Stomach smooth muscle (tissue), 2 donors: ENCODE results near the gene PRICKLE2.

Experiments used
- H3K27ac ChIP-seq: one replicate; pipeline ENCODE4 v1.7.0; 2013; ENCODE audit warnings: mild to moderate bottlenecking, low read length, inconsistent platforms
- H3K27me3 ChIP-seq, 2 donors: one replicate each; pipeline ENCODE4 v1.7.0; 2013; ENCODE audit warnings: low read length in 2 of 2; ENCODE audit not compliant: insufficient read depth in 2 of 2, control insufficient read depth in 1 of 2
- H3K36me3 ChIP-seq, 2 donors: one replicate each; pipeline ENCODE4 v1.7.0; 2013; ENCODE audit warnings: low read length in 2 of 2; ENCODE audit not compliant: control insufficient read depth in 2 of 2, insufficient read depth in 2 of 2
- H3K4me1 ChIP-seq: one replicate; pipeline ENCODE4 v1.7.0; 2013; ENCODE audit warnings: low read length; ENCODE audit not compliant: control insufficient read depth, insufficient read depth
- H3K4me3 ChIP-seq, 2 donors: one replicate each; pipeline ENCODE4 v1.7.0; 2013; ENCODE audit warnings: low read length in 2 of 2
- H3K9ac ChIP-seq, 2 donors: one replicate each; pipeline ENCODE4 v1.7.0; 2013; ENCODE audit warnings: low read length in 2 of 2, mild to moderate bottlenecking in 1 of 2
- H3K9me3 ChIP-seq, 2 donors: one replicate each; pipeline ENCODE4 v1.7.0; 2013; ENCODE audit warnings: low read length in 2 of 2; ENCODE audit not compliant: control insufficient read depth in 2 of 2
- donor health status: healthy.
- donor health status: Pancreatic carcinoma.

PRICKLE2 gene

DNA sequence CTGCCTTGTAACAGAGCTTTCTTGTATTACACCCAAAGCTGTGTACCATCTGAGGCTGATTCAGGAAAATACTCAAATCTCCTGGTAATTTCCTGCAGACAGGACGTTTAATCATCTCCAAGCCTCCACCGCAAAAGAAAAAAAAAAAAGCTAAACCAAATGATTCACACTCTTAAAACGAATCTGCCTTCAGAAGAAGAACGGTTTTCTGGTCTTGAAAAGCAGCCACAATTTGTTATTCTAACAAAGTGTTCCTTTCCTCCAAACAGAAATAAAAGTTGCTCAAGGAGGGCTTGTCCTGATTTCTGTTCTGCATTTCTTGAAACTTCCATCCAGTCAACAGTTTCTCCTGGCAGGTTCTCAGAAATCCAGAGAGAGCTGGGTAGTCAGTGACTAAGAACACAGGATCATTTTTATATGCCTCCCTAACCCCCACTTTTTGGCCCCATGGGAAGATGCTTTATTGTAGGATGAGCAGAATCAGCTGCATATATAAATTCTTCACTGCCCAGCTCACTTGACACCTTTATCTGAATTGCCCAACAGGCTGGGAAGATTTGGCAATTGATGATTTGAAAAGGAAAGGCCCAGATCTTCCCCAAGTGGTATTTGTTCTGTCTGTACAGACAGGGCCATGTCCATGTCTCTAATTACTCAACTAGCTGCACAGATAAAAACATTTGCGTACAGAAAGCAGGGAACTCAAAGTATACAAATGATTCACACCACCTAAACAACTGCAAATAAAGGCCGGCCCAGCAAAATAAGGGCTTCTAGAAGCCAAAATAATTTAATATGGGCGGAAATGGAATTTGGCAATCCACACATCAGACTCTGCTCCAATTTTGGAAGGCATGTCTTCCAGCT lies 41.0 kb upstream of the PRICKLE2 start:
- H3K36me3 ChIP-seq: peaks cover 0 to 3% of the 10 kb centered on the region in 2 donors
- no peaks in the 10 kb centered on the region for H3K9me3 ChIP-seq
- peak overlapping the region; percentile 92 to 93 for H3K4me3 ChIP-seq
- peaks cover 38% of the 10 kb centered on the region for H3K4me1 ChIP-seq
- peak overlapping the region; percentile 91 for H3K27ac ChIP-seq
- H3K9ac ChIP-seq: peak overlapping the region; percentile 83 to 92
- no peaks in the 10 kb centered on the region for H3K27me3 ChIP-seq

DNA sequence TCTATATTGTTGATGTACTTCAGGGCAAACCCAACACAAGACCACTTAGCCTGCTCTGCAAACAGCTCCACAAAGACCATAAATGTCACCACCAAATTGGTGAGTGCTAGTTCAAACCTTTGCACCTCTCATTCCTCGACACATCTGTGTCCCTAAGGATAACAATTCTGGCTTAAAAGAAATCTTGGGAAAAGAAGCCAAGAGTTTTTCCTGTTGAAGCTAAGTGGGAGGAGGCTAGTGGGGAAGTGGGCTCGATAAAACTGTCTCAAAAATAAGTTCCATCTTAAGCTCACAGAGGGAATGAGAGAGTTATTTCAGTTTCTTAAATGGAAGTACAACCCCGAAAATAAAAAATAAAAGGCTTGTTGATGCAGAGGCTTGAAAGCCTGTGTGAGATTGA lies 40.4 kb upstream of the PRICKLE2 start:
- H3K9me3 ChIP-seq: no peaks in the 10 kb centered on the region
- peak overlapping the region; percentile 92 to 93 for H3K4me3 ChIP-seq
- peaks cover 44% of the 10 kb centered on the region for H3K4me1 ChIP-seq
- no peaks in the 10 kb centered on the region for H3K27me3 ChIP-seq
- H3K27ac ChIP-seq: peak overlapping the region; percentile 91
- peak overlapping the region; percentile 52 to 83 for H3K9ac ChIP-seq
- peaks cover 0 to 3% of the 10 kb centered on the region in 2 donors for H3K36me3 ChIP-seq

DNA sequence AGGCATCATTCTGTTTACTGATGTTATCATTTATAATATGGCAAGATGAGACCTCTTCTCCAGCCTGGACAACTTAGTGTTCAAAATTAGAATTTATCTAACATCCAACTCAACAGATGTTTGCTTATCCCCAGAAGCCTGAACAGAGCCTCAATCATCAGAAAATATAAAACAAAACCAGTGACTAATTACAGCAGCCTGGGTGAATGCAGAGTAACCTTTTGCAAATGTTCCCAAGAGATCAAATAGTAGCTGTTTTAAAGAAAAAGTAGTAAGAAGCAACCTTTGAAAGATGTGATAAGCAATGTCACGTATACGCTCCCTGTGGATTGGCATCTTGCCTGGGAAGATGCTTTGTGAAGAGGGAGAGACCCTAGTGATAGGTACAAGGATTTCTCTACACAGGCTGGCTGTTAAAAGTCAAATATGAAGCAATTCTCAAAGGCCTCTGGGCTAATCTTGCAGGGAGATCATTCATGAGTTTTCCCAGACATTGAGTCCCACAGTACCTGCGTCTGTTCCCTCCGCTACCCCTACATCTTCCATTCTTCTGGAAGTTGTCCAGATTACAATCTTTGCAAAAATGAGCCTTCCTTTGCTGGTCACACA lies 39.3 kb upstream of the PRICKLE2 start:
- Histone ChIP-seq H3K4me3 (peak overlapping the region; percentile 92 to 93), H3K4me1 (peaks cover 54% of the 10 kb centered on the region), H3K9me3 (no peaks in the 10 kb centered on the region), H3K27ac (peak overlapping the region; percentile 60), H3K9ac (peak overlapping the region; percentile 14 to 18), H3K27me3 (no peaks in the 10 kb centered on the region), H3K36me3 (peaks cover 0 to 3% of the 10 kb centered on the region in 2 donors)

DNA sequence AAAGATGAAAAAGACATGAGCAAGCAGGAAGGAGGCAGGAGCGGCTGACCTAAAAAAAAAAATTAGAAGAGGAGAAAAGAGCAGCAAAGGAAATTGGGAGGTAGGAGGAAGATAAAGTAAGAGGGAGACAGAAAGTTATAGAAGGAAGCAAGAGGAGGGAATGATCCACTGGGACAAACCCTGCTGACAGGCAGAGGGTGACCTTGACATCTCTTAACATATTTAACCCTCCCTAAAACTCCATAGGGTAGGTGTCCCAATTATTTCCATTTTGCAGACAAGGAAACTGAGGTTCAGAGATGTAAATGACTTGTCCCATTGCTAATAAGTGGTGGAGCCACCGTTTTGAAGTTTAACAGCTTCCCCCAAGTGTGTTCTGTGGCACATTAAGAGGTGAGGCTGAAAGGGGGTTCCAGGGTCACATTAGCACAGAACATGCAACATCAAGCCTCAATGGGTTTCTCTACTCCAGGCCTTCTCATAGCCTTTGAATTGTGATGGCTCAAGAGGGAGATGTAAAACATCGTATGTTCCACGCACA lies 37.4 kb upstream of the PRICKLE2 start:
- Histone ChIP-seq H3K9me3 (no peaks in the 10 kb centered on the region), H3K4me1 (peaks cover 56% of the 10 kb centered on the region), H3K27me3 (no peaks in the 10 kb centered on the region), H3K36me3 (peaks cover 0 to 3% of the 10 kb centered on the region in 2 donors), H3K9ac (no peak overlapping the region), H3K4me3 (peak overlapping the region in 1 of 2 donors; percentile 40), H3K27ac (peak overlapping the region; percentile 60)

DNA sequence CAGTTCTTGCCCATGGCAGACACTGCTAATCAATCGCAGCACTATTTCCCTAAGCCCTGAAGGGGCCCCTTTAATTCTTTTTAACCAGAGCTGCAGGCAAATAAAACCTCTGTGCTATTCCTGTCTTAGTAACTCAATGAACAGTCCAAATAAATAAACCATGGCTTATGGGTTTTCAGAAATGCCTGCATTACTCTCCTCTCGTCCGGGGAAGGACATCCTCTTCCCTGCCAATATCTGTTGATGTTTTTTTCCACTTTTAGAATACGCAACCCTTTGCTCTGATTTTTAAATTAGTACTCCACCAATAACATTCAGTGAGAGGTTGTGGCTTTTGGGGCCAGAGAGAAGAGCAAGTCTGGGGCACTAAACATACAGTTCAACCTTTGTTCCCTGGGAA lies 35.2 kb upstream of the PRICKLE2 start:
- Histone ChIP-seq H3K27me3 (no peaks in the 10 kb centered on the region), H3K4me3 (peak overlapping the region; percentile 15 to 47), H3K9ac (peak overlapping the region in 1 of 2 donors; percentile 6), H3K4me1 (peaks cover 67% of the 10 kb centered on the region), H3K27ac (peak overlapping the region; percentile 73), H3K36me3 (peaks cover 0 to 6% of the 10 kb centered on the region in 2 donors), H3K9me3 (no peaks in the 10 kb centered on the region)

DNA sequence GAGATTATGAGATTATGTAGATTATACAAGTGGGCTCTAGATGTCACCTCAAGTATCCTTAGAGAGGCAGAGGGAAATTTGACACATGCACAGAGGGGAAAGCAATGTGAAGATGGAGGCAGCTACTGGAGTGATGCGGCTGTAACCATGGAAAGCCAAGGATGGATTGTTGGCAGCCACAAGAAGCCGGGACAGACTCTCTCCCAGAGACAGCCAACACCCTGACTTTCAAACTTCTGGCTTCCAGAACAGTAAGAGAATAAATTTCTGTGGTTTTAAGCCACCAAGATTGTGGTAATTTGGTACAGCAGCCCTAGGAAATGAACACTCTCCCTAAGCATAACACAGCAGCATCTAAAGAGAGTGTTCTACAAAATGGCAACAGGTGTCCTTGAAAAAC lies 34.4 kb upstream of the PRICKLE2 start:
- H3K4me3 ChIP-seq: peak overlapping the region in 1 of 2 donors; percentile 15
- peak overlapping the region; percentile 38 for H3K27ac ChIP-seq
- H3K9me3 ChIP-seq: no peaks in the 10 kb centered on the region
- no peak overlapping the region for H3K9ac ChIP-seq
- H3K27me3 ChIP-seq: no peaks in the 10 kb centered on the region
- H3K4me1 ChIP-seq: peaks cover 68% of the 10 kb centered on the region
- peaks cover 0 to 7% of the 10 kb centered on the region in 2 donors for H3K36me3 ChIP-seq

DNA sequence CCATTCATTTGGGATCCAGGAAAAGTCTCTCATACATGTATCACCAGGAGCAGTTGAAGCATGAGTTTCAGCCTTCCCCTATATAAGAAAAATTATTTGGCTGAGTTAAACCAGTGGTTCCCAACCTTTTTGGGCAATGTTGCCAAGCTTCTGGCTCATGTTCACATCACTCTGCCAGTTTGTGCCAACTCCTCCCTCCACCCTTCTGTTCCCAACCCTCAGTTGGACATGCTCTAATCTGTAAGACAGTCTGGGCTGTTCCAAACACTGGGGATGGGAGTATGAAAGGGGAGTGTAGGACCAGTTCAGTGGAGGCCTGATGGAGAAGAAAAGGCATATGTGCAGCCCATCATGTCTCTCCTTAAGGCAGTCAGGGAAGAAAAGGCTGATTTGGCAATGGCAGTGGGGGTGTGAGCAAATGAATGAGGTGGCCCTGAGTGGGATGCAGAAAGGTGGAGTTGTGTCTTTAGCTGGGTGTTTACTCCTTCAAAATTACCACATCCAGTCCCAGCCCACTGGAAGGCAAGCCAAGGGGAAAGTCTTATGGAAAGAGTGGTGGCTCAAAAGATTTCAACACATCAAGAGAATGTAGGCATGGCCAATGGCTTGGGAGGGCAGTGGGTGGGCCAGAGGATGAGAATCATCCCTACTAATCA lies 32.0 kb upstream of the PRICKLE2 start:
- H3K36me3 ChIP-seq: peaks cover 0 to 4% of the 10 kb centered on the region in 2 donors
- H3K4me1 ChIP-seq: peaks cover 62% of the 10 kb centered on the region
- H3K9me3 ChIP-seq: no peaks in the 10 kb centered on the region
- no peaks in the 10 kb centered on the region for H3K27me3 ChIP-seq
- no peak overlapping the region for H3K9ac ChIP-seq
- H3K27ac ChIP-seq: peak overlapping the region; percentile 41
- peak overlapping the region in 1 of 2 donors; percentile 22 for H3K4me3 ChIP-seq

DNA sequence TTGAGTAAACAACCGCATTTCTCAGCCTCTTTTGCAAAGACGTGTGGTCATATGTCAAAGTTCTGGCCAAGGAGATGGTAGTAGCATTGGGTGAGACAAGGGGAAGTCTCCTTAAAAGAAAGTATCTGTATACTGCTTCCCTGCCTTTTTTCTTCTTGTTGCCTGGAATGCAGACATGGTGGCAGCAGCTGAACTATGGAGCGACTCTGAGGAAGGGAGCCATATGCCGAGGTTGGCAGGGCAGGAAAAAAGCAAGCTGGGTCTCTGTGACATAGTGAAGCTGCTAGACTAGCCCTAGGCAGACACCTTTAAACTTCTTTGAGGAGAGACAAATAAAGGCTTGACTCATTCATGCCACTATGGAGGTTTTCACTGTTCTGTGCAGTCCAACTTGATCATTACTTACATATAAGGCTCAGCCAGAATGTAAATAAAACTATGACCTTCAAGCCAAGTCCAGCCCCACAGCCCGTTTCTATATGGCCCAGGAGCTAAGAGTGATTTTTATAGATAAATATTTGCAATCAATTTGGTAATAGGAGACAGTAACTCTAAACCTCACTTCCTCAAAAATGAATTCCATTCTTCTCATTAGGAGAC lies 30.6 kb upstream of the PRICKLE2 start:
- Histone ChIP-seq H3K9ac (no peak overlapping the region), H3K27ac (peak overlapping the region; percentile 60)

DNA sequence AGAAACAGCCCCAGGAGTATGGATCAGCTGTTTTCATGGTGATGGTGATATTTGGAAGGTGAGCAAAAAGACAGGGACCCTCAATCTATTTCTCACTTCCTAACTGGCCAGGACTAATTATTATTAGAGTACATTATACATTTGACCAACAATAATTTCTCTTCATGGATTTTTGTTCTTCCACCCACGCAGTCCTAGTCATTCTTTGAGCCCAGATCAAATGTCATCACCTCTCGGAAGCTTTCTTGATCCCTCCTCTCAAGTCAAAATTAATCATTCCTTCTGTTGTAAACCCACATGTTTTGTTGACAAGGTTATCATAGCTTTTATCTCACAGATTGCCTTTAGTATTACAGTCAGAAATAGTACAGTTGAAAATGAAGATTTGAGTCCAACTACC lies 29.2 kb upstream of the PRICKLE2 start:
- H3K9me3 ChIP-seq: no peaks in the 10 kb centered on the region
- peaks cover 0 to 8% of the 10 kb centered on the region in 2 donors for H3K36me3 ChIP-seq
- peaks cover 42% of the 10 kb centered on the region for H3K4me1 ChIP-seq
- peak overlapping the region; percentile 74 for H3K27ac ChIP-seq
- H3K4me3 ChIP-seq: peak overlapping the region in 1 of 2 donors; percentile 22
- no peak overlapping the region for H3K9ac ChIP-seq
- no peaks in the 10 kb centered on the region for H3K27me3 ChIP-seq

More for the DNA sequence above, 30.6 kb upstream of the PRICKLE2 start:
- H3K4me1 ChIP-seq: peaks cover 55% of the 10 kb centered on the region
- H3K9me3 ChIP-seq: no peaks in the 10 kb centered on the region
- no peaks in the 10 kb centered on the region for H3K27me3 ChIP-seq
- H3K36me3 ChIP-seq: peaks cover 0 to 7% of the 10 kb centered on the region in 2 donors
- H3K4me3 ChIP-seq: peak overlapping the region in 1 of 2 donors; percentile 29

DNA sequence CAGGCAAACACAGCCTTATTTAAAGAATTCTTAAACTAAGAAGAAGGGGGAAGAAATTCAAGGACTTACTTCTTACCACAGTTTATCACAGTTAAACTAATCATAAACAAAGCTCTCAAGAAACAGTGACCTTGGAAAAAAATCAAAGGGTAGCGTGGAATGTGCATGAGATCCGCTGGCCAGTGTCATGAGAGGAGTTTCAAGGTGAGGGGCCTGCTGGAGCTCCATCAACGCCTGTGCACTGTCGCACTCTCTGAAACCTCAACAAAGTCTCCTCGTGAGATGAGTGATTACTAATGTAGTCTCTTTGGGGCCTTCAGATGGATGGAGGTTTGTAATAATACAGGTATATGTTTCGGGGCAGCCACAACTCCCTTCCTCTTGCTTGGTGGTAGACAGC lies 28.4 kb upstream of the PRICKLE2 start:
- Histone ChIP-seq H3K4me1 (peaks cover 40% of the 10 kb centered on the region), H3K36me3 (peaks cover 0 to 8% of the 10 kb centered on the region in 2 donors), H3K9ac (no peak overlapping the region), H3K4me3 (peak overlapping the region in 1 of 2 donors; percentile 22), H3K9me3 (no peaks in the 10 kb centered on the region), H3K27me3 (no peaks in the 10 kb centered on the region), H3K27ac (peak overlapping the region; percentile 74)
